Ovary (tissue), 3 donors: Measurements from ENCODE around the gene AKAP8L.

ENCODE experiments used
- POLR2A ChIP-seq: fragments of 450-650 bp; IDR thresholded peaks from one replicate; pipeline ENCODE4 v1.6.1; 2017; ENCODE audit warnings: antibody characterized with exemption, mild to moderate bottlenecking, moderate library complexity
- TF ChIP-seq, protein P1 (sequence below), 3 donors: fragments of 450-650 bp in 2 of 3; fragments of 200-600 bp in 1 of 3; IDR thresholded peaks; one replicate each; pipeline versions ENCODE4 v1.5.1 to v1.8.0; 2016 to 2022; ENCODE audit warnings: antibody characterized with exemption in 3 of 3, mild to moderate bottlenecking in 1 of 3
- donor health status: DM: no; HTN: no; CAD: no.

GRCh38 chr19:15444505-15445226, 25.9 kb upstream of the AKAP8L start:
- TF ChIP-seq, protein P1, sequence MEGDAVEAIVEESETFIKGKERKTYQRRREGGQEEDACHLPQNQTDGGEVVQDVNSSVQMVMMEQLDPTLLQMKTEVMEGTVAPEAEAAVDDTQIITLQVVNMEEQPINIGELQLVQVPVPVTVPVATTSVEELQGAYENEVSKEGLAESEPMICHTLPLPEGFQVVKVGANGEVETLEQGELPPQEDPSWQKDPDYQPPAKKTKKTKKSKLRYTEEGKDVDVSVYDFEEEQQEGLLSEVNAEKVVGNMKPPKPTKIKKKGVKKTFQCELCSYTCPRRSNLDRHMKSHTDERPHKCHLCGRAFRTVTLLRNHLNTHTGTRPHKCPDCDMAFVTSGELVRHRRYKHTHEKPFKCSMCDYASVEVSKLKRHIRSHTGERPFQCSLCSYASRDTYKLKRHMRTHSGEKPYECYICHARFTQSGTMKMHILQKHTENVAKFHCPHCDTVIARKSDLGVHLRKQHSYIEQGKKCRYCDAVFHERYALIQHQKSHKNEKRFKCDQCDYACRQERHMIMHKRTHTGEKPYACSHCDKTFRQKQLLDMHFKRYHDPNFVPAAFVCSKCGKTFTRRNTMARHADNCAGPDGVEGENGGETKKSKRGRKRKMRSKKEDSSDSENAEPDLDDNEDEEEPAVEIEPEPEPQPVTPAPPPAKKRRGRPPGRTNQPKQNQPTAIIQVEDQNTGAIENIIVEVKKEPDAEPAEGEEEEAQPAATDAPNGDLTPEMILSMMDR (IDR thresholded peaks at IDR 0.05) = no peak
- no peak for TF ChIP-seq POLR2A
